Neural cell (in vitro differentiated cells): ENCODE measurements around the gene PNKD. TPM values are rescaled to one million over a fixed set of nuclear protein-coding genes. Genes with fewer than 3 reads are reported as not detected.

ENCODE experiments used
- H2AFZ ChIP-seq: fragments of 200-600, 300-800 bp; sonication (generic), shearing (Covaris generic); 2 replicates; pipeline ENCODE4 v1.6.0; 2014; ENCODE audit warnings: low read depth, mild to moderate bottlenecking, antibody characterized with exemption, low read length, moderate library complexity
- H3F3A ChIP-seq: fragments of 200-600 bp; shearing (Covaris generic); 2 replicates; pipeline ENCODE4 v1.6.1; 2016; ENCODE audit warnings: mild to moderate bottlenecking, moderate library complexity, mixed read lengths, antibody characterized with exemption, low read length; ENCODE audit not compliant: insufficient read depth, poor library complexity, severe bottlenecking
- H3K27ac ChIP-seq: fragments of 200-600, 300-800 bp; sonication (generic), shearing (Covaris generic); 2 replicates; pipeline ENCODE4 v1.5.1; 2014; ENCODE audit warnings: mild to moderate bottlenecking, low read length, moderate library complexity
- H3K27me3 ChIP-seq: fragments of 300-800, 200-600 bp; sonication (generic), shearing (Covaris generic); 2 replicates; pipeline ENCODE4 v1.6.0; 2014; ENCODE audit warnings: mild to moderate bottlenecking, low read depth, low read length, moderate library complexity; ENCODE audit not compliant: insufficient read depth
- H3K36me3 ChIP-seq: fragments of 300-800, 200-600 bp; sonication (generic), shearing (Covaris generic); 2 replicates; pipeline ENCODE4 v1.5.1; 2014; ENCODE audit warnings: mild to moderate bottlenecking, antibody characterized with exemption, low read length, moderate library complexity; ENCODE audit not compliant: insufficient read depth
- H3K4me2 ChIP-seq: fragments of 300-800, 200-600 bp; sonication (generic), shearing (Covaris generic); 2 replicates; pipeline ENCODE4 v1.6.0; 2014; ENCODE audit warnings: mild to moderate bottlenecking, low read length
- H3K4me3 ChIP-seq: fragments of 300-800, 200-600 bp; sonication (generic), shearing (Covaris generic); 2 replicates; pipeline ENCODE4 v1.5.1; 2014; ENCODE audit warnings: mild to moderate bottlenecking, low read length, moderate library complexity
- H3K79me2 ChIP-seq: fragments of 200-600 bp; shearing (Covaris generic); replicated peaks from 2 replicates; pipeline ENCODE4 v1.6.0; 2014; ENCODE audit warnings: mild to moderate bottlenecking, low read length, moderate library complexity; ENCODE audit not compliant: insufficient read depth
- H3K9ac ChIP-seq: fragments of 300-800, 200-600 bp; sonication (generic), shearing (Covaris generic); 2 replicates; pipeline ENCODE4 v1.6.1; 2016; ENCODE audit warnings: mild to moderate bottlenecking, low read length, mixed read lengths
- H3K9me2 ChIP-seq: fragments of 200-600 bp; shearing (Covaris generic); 2 replicates; pipeline ENCODE4 v1.6.1; 2016; ENCODE audit warnings: mild to moderate bottlenecking, low read length, mixed read lengths; ENCODE audit not compliant: insufficient read depth
- H3K9me3 ChIP-seq: fragments of 200-600, 300-800 bp; sonication (generic), shearing (Covaris generic); 2 replicates; pipeline ENCODE4 v1.6.1; 2016; ENCODE audit warnings: mild to moderate bottlenecking, mixed run types, low read length, moderate library complexity, mixed read lengths
- H4K20me1 ChIP-seq: fragments of 200-600 bp; shearing (Covaris generic); 2 replicates; pipeline ENCODE4 v1.6.1; 2016; ENCODE audit warnings: mild to moderate bottlenecking, mixed run types; ENCODE audit not compliant: insufficient read depth
- EP300 ChIP-seq: fragments of 450-650 bp; conservative IDR thresholded peaks from 2 replicates; pipeline ENCODE4 v1.6.1; 2014; ENCODE audit warnings: antibody characterized with exemption, mild to moderate bottlenecking, moderate library complexity; ENCODE audit not compliant: poor library complexity, severe bottlenecking
- EZH2 ChIP-seq: fragments of 200-600, 300-800 bp; shearing (Covaris generic), sonication (generic); IDR thresholded peaks from 2 replicates; pipeline ENCODE4 v1.6.1; 2014; ENCODE audit warnings: antibody characterized with exemption, low read length, borderline replicate concordance, mild to moderate bottlenecking; ENCODE audit not compliant: insufficient read depth, poor library complexity, severe bottlenecking
- MXI1 ChIP-seq: fragments of 450-650 bp; conservative IDR thresholded peaks from 2 replicates; pipeline ENCODE4 v1.6.1; 2014; ENCODE audit warnings: antibody characterized with exemption, mild to moderate bottlenecking; ENCODE audit not compliant: poor library complexity, severe bottlenecking
- POLR2AphosphoS5 ChIP-seq: IDR thresholded peaks from 2 replicates; pipeline ENCODE4 v1.6.1; 2012
- RAD21 ChIP-seq: fragments of 450-650 bp; conservative IDR thresholded peaks from 2 replicates; pipeline ENCODE4 v1.6.1; 2014; ENCODE audit warnings: antibody characterized with exemption, mild to moderate bottlenecking, moderate library complexity
- SMC3 ChIP-seq: fragments of 450-650 bp; conservative IDR thresholded peaks from 2 replicates; pipeline ENCODE4 v1.6.1; 2014; ENCODE audit warnings: antibody characterized with exemption, mild to moderate bottlenecking, moderate library complexity; ENCODE audit not compliant: poor library complexity
- TAF1 ChIP-seq: IDR thresholded peaks from 2 replicates; pipeline ENCODE4 v1.6.1; 2012; ENCODE audit warnings: low read depth
- polyA plus RNA-seq: library from polyadenylated mRNA; depleted of rRNA; stranded (reverse); fragments of >200 nt; gene quantifications from 2 replicates; pipeline ENCODE4 v1.2.3, GENCODE V29; 2014
- TF ChIP-seq, protein P1 (sequence below): IDR thresholded peaks from 2 replicates; pipeline ENCODE4 v1.6.1; 2012; ENCODE audit warnings: borderline replicate concordance
- TF ChIP-seq, protein P2 (sequence below): fragments of 450-650 bp; IDR thresholded peaks from 2 replicates; pipeline ENCODE4 v1.5.1; 2014; ENCODE audit warnings: antibody characterized with exemption, mild to moderate bottlenecking, moderate library complexity; ENCODE audit not compliant: poor library complexity, severe bottlenecking

The PNKD gene
- polyA plus RNA-seq, 1 donor from 2014 or later, result 59.7 TPM

DNA sequence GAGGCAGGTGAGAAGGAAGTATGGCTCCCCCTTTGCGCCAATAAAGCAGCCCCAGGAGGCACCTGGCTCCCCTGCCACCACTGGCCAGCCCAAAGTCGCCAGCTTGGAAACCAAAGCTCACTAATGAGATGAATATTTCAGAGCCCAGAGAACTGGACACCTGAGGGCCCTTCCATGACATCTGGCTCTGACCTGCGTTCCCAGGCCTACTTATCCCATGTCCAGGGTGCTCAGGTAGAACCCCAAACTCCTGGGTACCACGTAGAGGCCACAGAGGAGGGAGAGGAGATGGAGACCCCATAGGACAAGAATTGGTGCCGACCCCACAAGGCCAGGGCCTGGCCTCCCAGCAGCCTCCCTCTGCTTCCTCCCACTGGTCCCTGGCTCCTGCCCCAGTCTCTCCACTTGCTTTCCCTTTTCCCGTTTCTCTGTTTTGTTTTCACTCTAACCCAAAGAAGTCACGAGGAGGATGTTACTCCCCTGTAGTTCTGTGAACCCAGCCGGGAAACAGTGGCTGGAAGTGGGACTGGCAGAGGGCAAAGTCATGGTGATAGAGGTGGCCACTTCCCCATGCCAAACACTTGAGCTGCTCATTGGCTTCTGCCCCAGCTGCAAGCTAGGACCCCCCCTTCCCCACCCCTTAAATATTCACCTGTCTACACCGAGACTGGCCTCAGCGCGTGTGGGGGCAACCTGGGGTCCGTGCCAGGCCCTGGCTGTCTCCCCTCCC lies 21.2 kb downstream of the PNKD start:
- Histone ChIP-seq H3K36me3 (no peaks in the 10 kb centered on the region), H3K27me3 (peaks cover 4% of the 10 kb centered on the region), H4K20me1 (no peaks in the 10 kb centered on the region), H3K79me2 (no peaks in the 10 kb centered on the region), H3K9me3 (no peaks in the 10 kb centered on the region), H3K4me3 (no peak overlapping the region), H3K4me2 (no peak overlapping the region), H3F3A (no peaks in the 10 kb centered on the region), H3K27ac (no peak overlapping the region), H3K9me2 (no peaks in the 10 kb centered on the region), H3K9ac (no peak overlapping the region), H2AFZ (no peak overlapping the region)
- no peak for TF ChIP-seq RAD21
- no peak for TF ChIP-seq MXI1
- TF ChIP-seq, protein P1, sequence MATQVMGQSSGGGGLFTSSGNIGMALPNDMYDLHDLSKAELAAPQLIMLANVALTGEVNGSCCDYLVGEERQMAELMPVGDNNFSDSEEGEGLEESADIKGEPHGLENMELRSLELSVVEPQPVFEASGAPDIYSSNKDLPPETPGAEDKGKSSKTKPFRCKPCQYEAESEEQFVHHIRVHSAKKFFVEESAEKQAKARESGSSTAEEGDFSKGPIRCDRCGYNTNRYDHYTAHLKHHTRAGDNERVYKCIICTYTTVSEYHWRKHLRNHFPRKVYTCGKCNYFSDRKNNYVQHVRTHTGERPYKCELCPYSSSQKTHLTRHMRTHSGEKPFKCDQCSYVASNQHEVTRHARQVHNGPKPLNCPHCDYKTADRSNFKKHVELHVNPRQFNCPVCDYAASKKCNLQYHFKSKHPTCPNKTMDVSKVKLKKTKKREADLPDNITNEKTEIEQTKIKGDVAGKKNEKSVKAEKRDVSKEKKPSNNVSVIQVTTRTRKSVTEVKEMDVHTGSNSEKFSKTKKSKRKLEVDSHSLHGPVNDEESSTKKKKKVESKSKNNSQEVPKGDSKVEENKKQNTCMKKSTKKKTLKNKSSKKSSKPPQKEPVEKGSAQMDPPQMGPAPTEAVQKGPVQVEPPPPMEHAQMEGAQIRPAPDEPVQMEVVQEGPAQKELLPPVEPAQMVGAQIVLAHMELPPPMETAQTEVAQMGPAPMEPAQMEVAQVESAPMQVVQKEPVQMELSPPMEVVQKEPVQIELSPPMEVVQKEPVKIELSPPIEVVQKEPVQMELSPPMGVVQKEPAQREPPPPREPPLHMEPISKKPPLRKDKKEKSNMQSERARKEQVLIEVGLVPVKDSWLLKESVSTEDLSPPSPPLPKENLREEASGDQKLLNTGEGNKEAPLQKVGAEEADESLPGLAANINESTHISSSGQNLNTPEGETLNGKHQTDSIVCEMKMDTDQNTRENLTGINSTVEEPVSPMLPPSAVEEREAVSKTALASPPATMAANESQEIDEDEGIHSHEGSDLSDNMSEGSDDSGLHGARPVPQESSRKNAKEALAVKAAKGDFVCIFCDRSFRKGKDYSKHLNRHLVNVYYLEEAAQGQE, result no peak
- no peak for TF ChIP-seq SMC3
- no peak for TF ChIP-seq TAF1
- no peak for TF ChIP-seq EZH2
- no peak for TF ChIP-seq POLR2AphosphoS5
- TF ChIP-seq, protein P2, sequence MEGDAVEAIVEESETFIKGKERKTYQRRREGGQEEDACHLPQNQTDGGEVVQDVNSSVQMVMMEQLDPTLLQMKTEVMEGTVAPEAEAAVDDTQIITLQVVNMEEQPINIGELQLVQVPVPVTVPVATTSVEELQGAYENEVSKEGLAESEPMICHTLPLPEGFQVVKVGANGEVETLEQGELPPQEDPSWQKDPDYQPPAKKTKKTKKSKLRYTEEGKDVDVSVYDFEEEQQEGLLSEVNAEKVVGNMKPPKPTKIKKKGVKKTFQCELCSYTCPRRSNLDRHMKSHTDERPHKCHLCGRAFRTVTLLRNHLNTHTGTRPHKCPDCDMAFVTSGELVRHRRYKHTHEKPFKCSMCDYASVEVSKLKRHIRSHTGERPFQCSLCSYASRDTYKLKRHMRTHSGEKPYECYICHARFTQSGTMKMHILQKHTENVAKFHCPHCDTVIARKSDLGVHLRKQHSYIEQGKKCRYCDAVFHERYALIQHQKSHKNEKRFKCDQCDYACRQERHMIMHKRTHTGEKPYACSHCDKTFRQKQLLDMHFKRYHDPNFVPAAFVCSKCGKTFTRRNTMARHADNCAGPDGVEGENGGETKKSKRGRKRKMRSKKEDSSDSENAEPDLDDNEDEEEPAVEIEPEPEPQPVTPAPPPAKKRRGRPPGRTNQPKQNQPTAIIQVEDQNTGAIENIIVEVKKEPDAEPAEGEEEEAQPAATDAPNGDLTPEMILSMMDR, result no peak
- no peak for TF ChIP-seq EP300

DNA sequence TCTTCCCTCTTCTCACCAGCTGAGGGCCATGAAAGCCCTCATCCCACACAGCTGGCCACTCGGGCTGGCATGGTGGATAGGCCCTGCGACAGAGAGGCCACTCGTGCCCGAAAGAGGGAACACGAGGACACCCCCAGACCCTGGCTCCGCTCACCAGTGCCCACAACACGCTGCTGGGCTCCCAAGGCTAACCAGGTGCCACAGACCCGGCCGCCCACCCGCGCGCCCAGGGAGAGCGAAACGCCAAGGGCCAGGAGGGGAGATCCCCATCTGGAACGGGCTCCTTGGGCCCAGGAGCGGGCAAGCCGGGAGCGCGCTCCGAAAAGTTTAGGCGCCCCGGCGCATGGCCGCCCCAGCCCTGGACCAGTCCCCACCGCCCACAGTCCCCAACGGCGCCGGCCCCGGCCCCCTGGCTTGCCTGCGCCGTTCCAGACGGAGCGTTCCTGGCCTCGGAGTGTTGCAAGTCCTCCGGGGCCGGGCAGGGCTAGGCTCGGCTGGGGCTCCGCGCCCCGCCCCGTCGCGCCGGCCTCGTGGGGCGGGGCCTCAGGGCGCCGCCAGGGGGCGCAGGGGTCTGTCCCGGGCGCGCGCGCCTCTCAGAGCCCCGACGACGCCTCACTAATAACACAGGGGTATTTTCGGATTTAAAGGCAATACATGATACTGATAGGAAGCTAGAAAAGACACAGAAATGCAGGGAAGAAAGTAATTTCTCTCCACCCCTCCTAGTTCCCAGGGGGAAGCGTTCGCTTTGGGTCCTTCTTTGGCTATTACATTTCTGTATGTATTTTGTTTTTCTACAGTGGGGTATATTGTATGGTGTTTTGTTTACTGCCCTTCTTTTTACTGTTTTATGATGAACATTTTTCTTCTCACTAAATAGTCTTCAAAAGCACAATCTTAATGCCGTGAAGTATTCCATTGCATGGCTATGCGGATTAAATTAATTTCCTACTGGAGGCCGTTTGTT lies 22.0 kb downstream of the PNKD start, which contains the start of gene TMBIM1:
Gene TMBIM1, minus strand, starts transcription at position 456 of the 967 bp plus-strand sequence. CDS start 10,362 bp downstream, outside the sequence.
- TF ChIP-seq POLR2AphosphoS5 (no peak), RAD21 (no peak)
- TF ChIP-seq, protein P2, result peak; percentile 46

More for the DNA sequence above, 22.0 kb downstream of the PNKD start, which contains the start of gene TMBIM1:
- H3K36me3 ChIP-seq, result no peaks in the 10 kb centered on the region
- no peaks in the 10 kb centered on the region for H3F3A ChIP-seq
- H3K4me3 ChIP-seq, result no peak within 1 kb of the TSS
- H3K27ac ChIP-seq, result no peak within 1 kb of the TSS
- H3K27me3 ChIP-seq, result peaks cover 4% of the 10 kb centered on the region
- H3K4me2 ChIP-seq, result no peak within 1 kb of the TSS
- H3K79me2 ChIP-seq, result no peaks in the 10 kb centered on the region
- no peaks in the 10 kb centered on the region for H3K9me3 ChIP-seq
- no peak within 1 kb of the TSS for H3K9ac ChIP-seq
- no peak within 1 kb of the TSS for H2AFZ ChIP-seq
- no peaks in the 10 kb centered on the region for H3K9me2 ChIP-seq
- H4K20me1 ChIP-seq, result no peaks in the 10 kb centered on the region
